IMR-90 (cell line): ENCODE results near the gene EPS15. TPM values are rescaled to one million over a fixed set of nuclear protein-coding genes. Genes with fewer than 3 reads are reported as not detected.

Experiments
- ATAC-seq: fragments of 200-7000 bp; cut with Tn5 transposase; 2 replicates; pipeline ENCODE4 v1.9.1; 2020; ENCODE audit warnings: low read depth, mild to moderate bottlenecking, moderate library complexity
- BruUV-seq: library from RNA; stranded (reverse); fragments of 400-500 nt; replicated peaks from 2 replicates; lab custom pipeline; 2021; lab: Mats Ljungman, UMichigan
- CTCF ChIA-PET: fragments of 300-600 bp; formaldehyde crosslinking; extraction: SDS; loops from one replicate; lab custom pipeline; 2021; ENCODE audit warnings: antibody characterized with exemption; lab: Yijun Ruan, JAX
- POLR2A ChIA-PET: fragments of 300-600 bp; sonication (Branson Sonifier 250); formaldehyde crosslinking; loops from one replicate; lab custom pipeline; 2022; ENCODE audit warnings: antibody characterized with exemption; ENCODE audit not compliant: unreplicated experiment; lab: Charles Lee
- DNase-seq: peaks from one replicate; pipeline ENCODE4 v3.0.0; 2013
- H2AFZ ChIP-seq: replicated peaks from 2 replicates; pipeline ENCODE3; 2013; ENCODE audit warnings: low read length, mild to moderate bottlenecking; ENCODE audit not compliant: poor library complexity
- H2AK5ac ChIP-seq: 2 replicates; pipeline ENCODE4 v1.6.1; 2013; ENCODE audit warnings: low read depth, low read length, inconsistent platforms
- H2AK9ac ChIP-seq: replicated peaks from 2 replicates; pipeline ENCODE3; 2013; ENCODE audit warnings: mild to moderate bottlenecking, low read depth, low read length, moderate library complexity; ENCODE audit not compliant: poor library complexity
- H2BK120ac ChIP-seq: 2 replicates; pipeline ENCODE4 v1.6.1; 2013; ENCODE audit warnings: low read depth, low read length, inconsistent platforms
- H2BK15ac ChIP-seq: 3 replicates; pipeline ENCODE4 v1.6.1; 2013; ENCODE audit warnings: low read depth, low read length, inconsistent platforms
- H2BK20ac ChIP-seq: 2 replicates; pipeline ENCODE4 v1.6.1; 2013; ENCODE audit warnings: low read depth, mild to moderate bottlenecking, inconsistent platforms, low read length, moderate library complexity
- H2BK5ac ChIP-seq: 2 replicates; pipeline ENCODE4 v1.6.1; 2013; ENCODE audit warnings: mild to moderate bottlenecking, low read depth, low read length, inconsistent platforms; ENCODE audit not compliant: poor library complexity, severe bottlenecking
- H3K14ac ChIP-seq: replicated peaks from 2 replicates; pipeline ENCODE4 v1.6.1; 2013; ENCODE audit warnings: low read depth, low read length, inconsistent platforms
- H3K18ac ChIP-seq: 2 replicates; pipeline ENCODE4 v1.6.1; 2013; ENCODE audit warnings: low read depth, low read length, control low read depth
- H3K23ac ChIP-seq: 2 replicates; pipeline ENCODE4 v1.6.1; 2013; ENCODE audit warnings: low read depth, low read length, inconsistent platforms
- H3K27ac ChIP-seq: 2 replicates; pipeline ENCODE4 v1.5.1; 2013; ENCODE audit warnings: mild to moderate bottlenecking, control low read depth, low read length; ENCODE audit not compliant: insufficient read depth
- H3K27me3 ChIP-seq: 2 replicates; pipeline ENCODE4 v1.6.1; 2013; ENCODE audit warnings: low read length; ENCODE audit not compliant: control insufficient read depth, insufficient read depth
- H3K36me3 ChIP-seq: 2 replicates; pipeline ENCODE4 v1.6.1; 2013; ENCODE audit warnings: low read length, mixed read lengths; ENCODE audit not compliant: control insufficient read depth, insufficient read depth
- H3K4ac ChIP-seq: 2 replicates; pipeline ENCODE4 v1.6.1; 2013; ENCODE audit warnings: low read depth, low read length, inconsistent platforms
- H3K4me1 ChIP-seq: 2 replicates; pipeline ENCODE4 v1.6.1; 2013; ENCODE audit warnings: low read length, mixed read lengths; ENCODE audit not compliant: control insufficient read depth, insufficient read depth
- H3K4me2 ChIP-seq: 2 replicates; pipeline ENCODE4 v1.6.1; 2013; ENCODE audit warnings: low read depth, mild to moderate bottlenecking, control low read depth, low read length, moderate library complexity
- H3K4me3 ChIP-seq: 2 replicates; pipeline ENCODE4 v1.5.1; 2013; ENCODE audit warnings: low read depth, mild to moderate bottlenecking, control low read depth, low read length, moderate library complexity; ENCODE audit not compliant: insufficient read depth
- H3K56ac ChIP-seq: 2 replicates; pipeline ENCODE4 v1.6.1; 2013; ENCODE audit warnings: low read length, inconsistent platforms; ENCODE audit not compliant: insufficient read depth; ENCODE audit errors: extremely low read depth
- H3K79me1 ChIP-seq, 2 experiments: 2 replicates each; pipeline ENCODE4 v1.6.1; 2013; ENCODE audit warnings: low read length in 2 of 2, inconsistent platforms in 1 of 2, low read depth in 1 of 2
- H3K9ac ChIP-seq: 2 replicates; pipeline ENCODE4 v1.6.1; 2013; ENCODE audit warnings: low read depth, low read length, control low read depth
- H3K9me1 ChIP-seq: 2 replicates; pipeline ENCODE4 v1.6.1; 2013; ENCODE audit warnings: low read length, inconsistent platforms; ENCODE audit not compliant: insufficient read depth
- H3K9me3 ChIP-seq: 2 replicates; pipeline ENCODE4 v1.6.1; 2013; ENCODE audit warnings: low read length; ENCODE audit not compliant: control insufficient read depth, insufficient read depth
- H4K20me1 ChIP-seq: 2 replicates; pipeline ENCODE4 v1.6.1; 2013; ENCODE audit warnings: low read length, inconsistent platforms; ENCODE audit not compliant: insufficient read depth
- H4K5ac ChIP-seq: 2 replicates; pipeline ENCODE4 v1.6.1; 2013; ENCODE audit warnings: mild to moderate bottlenecking, low read depth, low read length, control low read depth
- H4K8ac ChIP-seq, 2 experiments: 2 replicates each; pipeline ENCODE4 v1.6.1; 2013; ENCODE audit warnings: low read depth in 2 of 2, low read length in 2 of 2, control low read depth in 1 of 2, inconsistent platforms in 1 of 2
- H4K91ac ChIP-seq: 2 replicates; pipeline ENCODE4 v1.6.1; 2013; ENCODE audit warnings: low read depth, low read length, inconsistent platforms; ENCODE audit not compliant: insufficient read depth
- BHLHE40 ChIP-seq: fragments of 150-350 bp; IDR thresholded peaks from 2 replicates; pipeline ENCODE4 v1.6.1; 2016; ENCODE audit warnings: mild to moderate bottlenecking, low read depth, low read length
- CEBPB ChIP-seq: IDR thresholded peaks from 2 replicates; pipeline ENCODE4 v1.6.1; 2012; ENCODE audit warnings: low read depth, low read length, improper control_type of control experiment
- CHD1 ChIP-seq: IDR thresholded peaks from 2 replicates; pipeline ENCODE4 v1.6.1; 2012; ENCODE audit warnings: low read depth, low read length, improper control_type of control experiment
- CTCF ChIP-seq: conservative IDR thresholded peaks from 2 replicates; pipeline ENCODE4 v1.5.1; 2012; ENCODE audit warnings: mild to moderate bottlenecking, low read depth, low read length, improper control_type of control experiment
- ELK1 ChIP-seq: fragments of 150-350 bp; IDR thresholded peaks from 2 replicates; pipeline ENCODE4 v1.6.1; 2016; ENCODE audit warnings: low read depth, mild to moderate bottlenecking, low read length, moderate library complexity, borderline replicate concordance
- FOS ChIP-seq: fragments of 150-350 bp; IDR thresholded peaks from 2 replicates; pipeline ENCODE4 v1.6.1; 2016; ENCODE audit warnings: low read depth, low read length
- MXI1 ChIP-seq: IDR thresholded peaks from 2 replicates; pipeline ENCODE4 v1.6.1; 2012; ENCODE audit warnings: low read depth, mild to moderate bottlenecking, low read length, moderate library complexity, borderline replicate concordance
- NFE2L2 ChIP-seq: fragments of 150-350 bp; IDR thresholded peaks from 2 replicates; pipeline ENCODE4 v1.6.1; 2016; ENCODE audit warnings: low read depth, mild to moderate bottlenecking, low read length
- POLR2A ChIP-seq: IDR thresholded peaks from 2 replicates; pipeline ENCODE4 v1.6.1; 2012; ENCODE audit warnings: mild to moderate bottlenecking, low read depth, low read length
- RAD21 ChIP-seq: IDR thresholded peaks from 2 replicates; pipeline ENCODE4 v1.6.1; 2012; ENCODE audit warnings: low read length, improper control_type of control experiment
- RCOR1 ChIP-seq: IDR thresholded peaks from 2 replicates; pipeline ENCODE4 v1.6.1; 2012; ENCODE audit warnings: mild to moderate bottlenecking, low read length, improper control_type of control experiment; ENCODE audit not compliant: insufficient replicate concordance
- RFX5 ChIP-seq: IDR thresholded peaks from 2 replicates; pipeline ENCODE4 v1.8.0; 2012; ENCODE audit warnings: low read depth, mild to moderate bottlenecking, low read length, moderate library complexity
- SMC3 ChIP-seq: fragments of 150-350 bp; IDR thresholded peaks from 2 replicates; pipeline ENCODE4 v1.6.1; 2016; ENCODE audit warnings: low read depth, mild to moderate bottlenecking, antibody characterized with exemption, low read length, moderate library complexity
- USF2 ChIP-seq: fragments of 150-350 bp; IDR thresholded peaks from 2 replicates; pipeline ENCODE4 v1.6.1; 2017; ENCODE audit warnings: mild to moderate bottlenecking, antibody characterized with exemption, low read length, low read depth
- WGBS, 2 experiments: methylation state at CpG; one replicate each; pipeline versions ENCODE4 v1.1.5 to v1.1.7; 2013; ENCODE audit warnings: missing lambda C conversion rate in 2 of 2; ENCODE audit not compliant: insufficient read length in 1 of 2; ENCODE audit errors: extremely low coverage in 2 of 2; 5-methylcytosine and 5-hydroxymethylcytosine counted together
- dilution Hi-C: fragments of 300-500 bp; cut with HindIII; formaldehyde crosslinking; loops from one replicate; pipeline ENCODE4 v1.14.3; 2018; ENCODE audit warnings: low sequenced_read_pairs; ENCODE audit not compliant: unreplicated experiment
- in situ Hi-C: fragments of 300-500 bp; cut with MboI; formaldehyde crosslinking; loops from 3 replicates; pipeline ENCODE4 v1.14.3; 2019; ENCODE audit warnings: low sequenced_read_pairs, inconsistent platforms, mixed read lengths
- intact Hi-C: fragments of 100-400 bp; cut with micrococcal nuclease; formaldehyde crosslinking; loops from 2 replicates; pipeline ENCODE4 v1.10.0; 2022
- polyA plus RNA-seq, 3 experiments: library from polyadenylated mRNA; depleted of rRNA; stranded (reverse); fragments of >200 nt; gene quantifications; 2 replicates each; pipeline ENCODE4 v1.2.3, GENCODE V29; 2012; ENCODE audit warnings: low replicate concordance in 1 of 3
- total RNA-seq: library from RNA; depleted of rRNA; stranded (reverse); fragments of >200 nt; gene quantifications from 2 replicates; pipeline ENCODE4 v1.2.3, GENCODE V29; 2012

The EPS15 gene
- total and polyA plus RNA-seq, 2 of the 4 experiments (the other 2 are of a cell fraction): 17.6 to 38.0 TPM

GRCh38 chr1:51329443-51330325 is 189.4 kb downstream of the EPS15 start:
- Histone ChIP-seq H3K4me1 (peaks cover 12% of the 10 kb centered on the region), H2BK15ac (no peak overlapping the region; the same call in 2 of the 3 replicates), H4K5ac (no peak overlapping the region), H3K56ac (no peak overlapping the region), H3K4me3 (no peak overlapping the region), H3K4ac (no peak overlapping the region), H2BK20ac (no peak overlapping the region), H2BK120ac (no peak overlapping the region), H3K9ac (no peak overlapping the region), H3K23ac (peak overlapping the region; percentile 59), H2BK5ac (no peak overlapping the region), H3K79me1 (no peaks in the 10 kb centered on the region), H3K36me3 (no peaks in the 10 kb centered on the region), H4K20me1 (no peaks in the 10 kb centered on the region), H3K9me3 (no peaks in the 10 kb centered on the region), H4K91ac (no peak overlapping the region), H2AK5ac (peak overlapping the region; percentile 70; the same call in 1 of the 2 replicates), H2AK9ac (no peak overlapping the region), H3K9me1 (peaks cover 4% of the 10 kb centered on the region), H3K27ac (no peak overlapping the region), H3K4me2 (no peak overlapping the region; the same call in 1 of the 2 replicates), H3K18ac (no peak overlapping the region), H3K14ac (no peak overlapping the region), H4K8ac (0 out of 4 replicates have a peak overlapping the region, but pooled peaks of 1 of the 2 experiments have one; percentile 12), H2AFZ (peak overlapping the region; percentile 34), H3K27me3 (0 out of 2 replicates have a peak, but pooled peaks cover 3% of the 10 kb centered on the region)
- intact Hi-C loops (no loop called here), in situ Hi-C loops (no loop called here), dilution Hi-C loops (no loop called here)
- ChIA-PET POLR2A (no interaction called here), CTCF (interaction anchor here (0.6 kb wide), 1 partner anchor 83 kb away, joined by 4 read pairs; no protein-coding TSS in a partner anchor)
- 96% methylated on average over 4 of the region's 26 CpGs; no CpG with 5 or more reads in 1 of the 2 experiments for WGBS, 2 experiments
- no peak for DNase-seq
- no peak for ATAC-seq
- BruUV-seq: no TSS peak
- TF ChIP-seq RFX5: no peak
- TF ChIP-seq CEBPB: no peak
- TF ChIP-seq RCOR1: no peak
- TF ChIP-seq CTCF: no peak
- TF ChIP-seq MXI1: no peak
- no peak for TF ChIP-seq NFE2L2
- no peak for TF ChIP-seq RAD21
- no peak for TF ChIP-seq FOS
- no peak for TF ChIP-seq POLR2A
- no peak for TF ChIP-seq BHLHE40
- no peak for TF ChIP-seq ELK1
- TF ChIP-seq SMC3: no peak
- no peak for TF ChIP-seq USF2
- TF ChIP-seq CHD1: no peak
